ENCODE measurements around the gene ZFYVE21.

The ZFYVE21 gene

DNA sequence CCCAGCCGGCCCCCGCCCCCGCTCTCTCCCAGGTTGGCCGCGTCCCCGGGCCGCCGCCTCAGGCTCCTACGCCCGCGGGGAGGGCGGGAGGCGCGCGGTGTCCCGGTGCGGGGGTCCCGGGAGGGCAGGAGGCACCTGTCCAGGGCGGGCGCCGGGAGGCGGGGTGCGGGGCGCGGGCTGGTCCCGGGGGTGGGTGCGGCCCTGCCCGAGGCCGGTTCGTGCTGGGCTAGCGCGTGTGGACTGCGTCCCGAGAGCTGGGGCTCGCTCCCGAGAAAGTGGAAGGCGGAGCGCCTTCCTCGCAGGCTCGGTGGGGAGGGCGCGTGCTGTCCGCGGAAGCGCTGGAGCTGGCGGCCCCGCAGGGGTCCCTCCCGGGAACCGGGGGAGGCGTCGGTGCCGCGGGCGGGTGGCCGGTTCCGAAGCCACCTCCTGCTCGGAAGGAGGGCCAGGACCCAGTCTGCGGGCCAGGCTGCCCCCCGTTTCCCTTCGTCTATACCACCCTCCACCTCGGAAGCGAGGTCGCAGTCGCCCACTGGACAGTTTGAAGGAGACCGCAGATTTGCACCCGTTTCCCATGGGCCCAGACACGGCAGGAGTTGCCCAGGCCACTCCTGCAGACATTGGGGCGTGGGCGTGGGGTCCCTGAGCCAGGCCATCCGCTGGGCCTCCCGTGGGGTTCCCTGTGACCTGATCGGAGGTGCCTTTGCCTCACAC is 636 bp downstream of the ZFYVE21 start:
- in situ Hi-C loops (cut with MboI; ENCODE audit: low sequenced_read_pairs): no loop called here
- peaks cover 6% of the 10 kb centered on the region for H3K4me1 ChIP-seq
- H3K36me3 ChIP-seq (replicated peaks): peaks cover 22% of the 10 kb centered on the region
- no peaks in the 10 kb centered on the region for H3K27me3 ChIP-seq (ENCODE audit: low read depth)
- H3K9me3 ChIP-seq: no peaks in the 10 kb centered on the region
- DNase-seq (ENCODE audit: low spot score in 2 of 2): no peak
- H3K4me3 ChIP-seq: peak overlapping the region; percentile 58

DNA sequence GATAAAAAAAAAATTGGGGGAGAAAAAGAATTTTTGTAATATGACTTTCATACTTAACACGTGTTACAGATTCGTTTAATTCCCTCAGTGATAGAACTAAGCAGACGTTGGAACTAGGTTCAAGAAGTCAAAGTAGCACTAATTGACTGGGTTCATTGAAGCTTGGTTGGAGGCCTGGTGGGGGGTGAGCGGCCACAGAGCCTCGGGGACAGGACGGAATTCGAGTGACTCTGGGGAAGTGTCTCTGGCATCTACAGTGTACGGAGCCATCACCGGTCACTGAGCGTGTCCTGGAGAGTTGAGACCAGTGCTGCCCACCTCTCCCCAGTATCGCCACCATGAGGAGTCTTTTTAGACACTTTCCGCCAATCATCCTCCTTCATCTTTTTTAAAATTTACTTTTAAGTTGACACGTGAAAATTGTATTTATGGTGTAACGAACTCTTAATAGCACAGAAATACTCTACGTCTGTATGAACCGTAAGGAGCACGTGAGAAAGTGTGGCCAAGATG is 1.3 kb downstream of the ZFYVE21 start:
- peaks cover 3% of the 10 kb centered on the region for H3K4me1 ChIP-seq
- no peaks in the 10 kb centered on the region for H3K9me3 ChIP-seq
- DNase-seq (ENCODE audit: low spot score in 2 of 2): no peak
- in situ Hi-C loops (cut with MboI; ENCODE audit: low sequenced_read_pairs): no loop called here
- H3K27me3 ChIP-seq (ENCODE audit: low read depth): no peaks in the 10 kb centered on the region
- peaks cover 17% of the 10 kb centered on the region for H3K36me3 ChIP-seq (replicated peaks)
- H3K4me3 ChIP-seq: peak overlapping the region; percentile 58

DNA sequence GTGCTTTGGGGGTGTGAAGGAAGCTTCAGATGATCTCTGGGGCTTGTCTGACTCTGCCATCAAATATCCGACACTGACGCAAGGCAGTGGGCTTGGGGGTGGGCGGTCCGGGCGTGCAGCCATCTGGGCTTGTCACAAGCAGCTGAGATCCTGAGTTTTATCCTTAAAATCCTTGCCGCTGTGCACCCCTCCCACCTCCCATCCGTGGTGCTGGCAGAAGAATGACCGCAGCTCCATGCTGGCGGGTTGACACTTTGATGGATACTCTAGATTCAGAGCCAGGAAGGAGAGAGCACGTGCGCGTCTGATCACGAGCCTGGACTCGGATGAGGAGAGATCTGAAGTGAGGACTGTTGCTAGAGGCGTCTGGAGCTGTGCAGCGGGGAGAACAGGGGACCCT is 3.0 kb downstream of the ZFYVE21 start:
- DNase-seq (ENCODE audit: low spot score in 2 of 2): no peak
- peaks cover 3% of the 10 kb centered on the region for H3K4me1 ChIP-seq
- no peaks in the 10 kb centered on the region for H3K27me3 ChIP-seq (ENCODE audit: low read depth)
- in situ Hi-C loops (cut with MboI; ENCODE audit: low sequenced_read_pairs): no loop called here
- H3K9me3 ChIP-seq: no peaks in the 10 kb centered on the region
- H3K4me3 ChIP-seq: no peak overlapping the region
- H3K36me3 ChIP-seq (replicated peaks): peaks cover 6% of the 10 kb centered on the region

DNA sequence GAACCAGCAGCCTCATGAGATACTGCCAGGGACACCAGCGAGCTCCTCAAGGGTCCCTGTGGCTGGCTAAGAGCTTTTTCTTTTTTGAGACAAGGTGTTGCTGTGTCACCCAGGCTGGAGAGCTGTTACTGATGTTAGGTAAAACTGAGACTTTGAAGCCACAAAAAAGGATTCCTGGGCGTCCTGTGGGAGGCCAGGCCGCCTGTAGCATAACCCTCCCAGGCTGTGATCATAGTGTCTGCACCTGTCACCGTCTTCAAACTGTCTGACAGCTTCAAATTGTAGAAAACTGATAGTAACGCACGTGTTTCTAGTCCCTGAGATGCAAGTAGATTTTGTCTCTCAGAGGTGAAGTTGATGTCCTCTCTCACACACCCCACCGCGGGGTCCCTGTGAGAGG is 4.1 kb downstream of the ZFYVE21 start:
- Histone ChIP-seq H3K36me3 (replicated peaks) (peaks cover 3% of the 10 kb centered on the region), H3K4me1 (no peaks in the 10 kb centered on the region; the same call in none of the 2 replicates), H3K4me3 (no peak overlapping the region), H3K9me3 (no peaks in the 10 kb centered on the region), H3K27me3 (ENCODE audit: low read depth) (no peaks in the 10 kb centered on the region)
- no peak for DNase-seq (ENCODE audit: low spot score in 2 of 2)
- in situ Hi-C loops (cut with MboI; ENCODE audit: low sequenced_read_pairs): no loop called here

DNA sequence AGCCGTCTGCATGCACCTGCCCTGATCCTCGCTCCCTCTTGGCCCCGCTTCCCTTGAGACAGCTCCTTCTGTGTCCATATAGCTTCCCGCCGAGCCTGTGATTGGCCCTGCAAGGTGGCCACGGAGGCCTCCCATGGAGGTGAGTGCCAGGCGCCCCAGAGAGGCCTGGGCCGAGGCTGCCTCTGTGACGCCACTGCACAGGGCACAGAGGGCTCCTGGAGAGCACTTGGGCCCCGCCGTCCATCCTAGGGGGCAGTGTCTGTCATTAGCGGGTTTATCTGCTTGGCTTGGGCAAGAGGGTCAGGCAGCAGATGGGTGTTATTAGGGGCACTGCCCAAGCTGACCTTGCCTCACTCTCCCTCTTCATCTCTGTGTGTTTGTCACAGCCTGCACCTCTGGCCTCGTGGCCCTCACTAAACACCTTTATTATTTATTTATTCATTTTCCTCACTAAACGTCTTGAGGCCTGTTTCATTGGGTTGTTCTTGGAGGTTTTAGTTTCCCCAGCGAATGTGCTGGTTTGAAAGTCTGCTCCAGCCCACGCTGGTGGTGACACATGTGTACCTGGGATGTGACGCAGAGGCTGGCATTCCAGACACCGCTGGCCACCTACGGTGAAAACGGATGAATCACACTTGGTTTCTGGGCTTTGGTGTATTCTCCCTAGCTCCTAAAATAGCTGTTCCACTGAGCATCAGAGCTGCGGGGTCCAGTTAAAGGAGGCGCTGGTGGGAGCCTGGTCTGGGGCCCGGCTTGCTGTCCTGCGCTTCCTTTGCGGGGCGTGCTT is 5.9 kb downstream of the ZFYVE21 start:
- DNase-seq (ENCODE audit: low spot score in 2 of 2): no peak
- Histone ChIP-seq H3K4me3 (no peak overlapping the region), H3K4me1 (no peaks in the 10 kb centered on the region; the same call in 1 of the 2 replicates), H3K36me3 (replicated peaks) (peaks cover 9% of the 10 kb centered on the region; the same call in 1 of the 2 replicates), H3K27me3 (ENCODE audit: low read depth) (no peaks in the 10 kb centered on the region), H3K9me3 (no peaks in the 10 kb centered on the region)
- in situ Hi-C loops (cut with MboI; ENCODE audit: low sequenced_read_pairs): no loop called here

DNA sequence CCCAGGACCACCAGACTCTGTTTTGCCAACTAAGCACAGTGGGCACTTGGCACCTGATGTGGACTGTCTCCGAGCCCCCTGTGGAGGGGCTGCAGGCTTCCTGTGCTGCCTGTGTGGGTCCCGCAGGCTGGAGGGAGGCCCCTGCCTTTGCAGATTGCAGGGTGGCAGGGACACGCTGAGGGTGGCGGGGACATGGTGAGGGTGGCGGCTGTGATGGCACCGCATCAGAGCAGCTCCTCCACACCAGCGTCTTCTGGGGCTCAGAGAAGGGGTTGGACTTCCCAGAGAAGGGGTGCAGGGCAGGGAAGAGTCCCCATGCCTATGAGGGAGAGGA is 8.1 kb downstream of the ZFYVE21 start:
- DNase-seq (ENCODE audit: low spot score in 2 of 2): no peak
- no peaks in the 10 kb centered on the region for H3K4me1 ChIP-seq
- peaks cover 17% of the 10 kb centered on the region for H3K36me3 ChIP-seq (replicated peaks)
- H3K4me3 ChIP-seq: no peak overlapping the region
- no peaks in the 10 kb centered on the region for H3K27me3 ChIP-seq (ENCODE audit: low read depth)
- in situ Hi-C loops (cut with MboI; ENCODE audit: low sequenced_read_pairs): no loop called here
- H3K9me3 ChIP-seq: no peaks in the 10 kb centered on the region

DNA sequence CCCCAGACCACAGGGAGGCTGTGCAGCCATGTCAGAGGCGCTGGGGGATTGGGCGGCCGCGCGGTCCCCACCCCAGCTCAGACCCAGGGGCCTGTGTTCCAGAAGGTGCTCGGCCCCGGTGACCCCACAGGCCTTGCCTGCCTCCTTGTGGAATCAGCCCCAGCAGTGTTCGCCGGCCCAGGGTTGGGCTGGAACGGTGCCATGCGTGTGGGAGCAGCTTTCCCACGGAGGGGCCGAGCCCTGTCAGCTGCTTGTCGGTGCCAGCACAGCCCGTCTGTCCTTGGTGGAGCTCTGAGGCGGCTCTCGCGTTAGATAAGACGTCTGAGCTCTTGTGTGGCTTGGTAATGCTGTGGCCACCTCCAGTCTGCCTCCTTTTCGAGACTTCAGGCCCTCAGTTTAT is 8.5 kb downstream of the ZFYVE21 start:
- in situ Hi-C loops (cut with MboI; ENCODE audit: low sequenced_read_pairs): no loop called here
- H3K36me3 ChIP-seq (replicated peaks): peaks cover 21% of the 10 kb centered on the region

DNA sequence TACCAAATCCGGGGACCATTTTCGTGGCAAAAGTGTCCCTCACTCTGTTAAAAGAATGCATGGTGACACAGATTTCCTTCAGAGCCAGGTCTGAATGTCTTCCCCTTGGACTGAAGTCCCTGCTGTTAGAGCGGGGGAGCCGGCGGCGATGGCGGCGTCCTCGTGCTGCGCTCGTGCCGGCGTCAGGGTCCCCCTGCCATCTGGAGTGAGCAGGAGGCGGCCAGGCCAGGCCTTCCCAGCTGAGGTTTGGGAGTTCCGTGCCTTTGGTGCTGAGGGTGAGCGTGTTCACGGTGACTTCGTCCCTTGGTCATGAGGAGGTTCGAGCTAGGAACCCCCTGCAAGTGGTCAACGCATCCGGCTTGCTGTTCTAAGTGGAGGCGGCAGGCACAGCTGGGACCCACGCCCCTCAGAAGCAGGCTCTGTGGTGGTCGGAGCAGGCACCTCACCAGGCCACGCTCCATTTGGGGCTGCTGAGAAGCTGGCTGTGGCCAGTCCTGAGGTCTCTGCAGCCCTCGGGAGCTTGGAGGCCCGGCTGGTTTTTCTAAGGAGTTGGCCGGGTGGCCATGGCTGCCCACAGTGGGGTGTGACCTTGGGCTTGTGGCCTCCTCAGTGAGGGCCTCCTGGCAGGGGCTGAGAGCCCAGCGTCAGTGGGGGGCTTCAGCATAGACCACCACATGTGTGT is 9.5 kb downstream of the ZFYVE21 start:
- H3K4me1 ChIP-seq: no peaks in the 10 kb centered on the region
- H3K4me3 ChIP-seq: no peak overlapping the region
- H3K9me3 ChIP-seq: no peaks in the 10 kb centered on the region
- H3K36me3 ChIP-seq (replicated peaks): peaks cover 31% of the 10 kb centered on the region
- no peak for DNase-seq (ENCODE audit: low spot score in 2 of 2)
- no peaks in the 10 kb centered on the region for H3K27me3 ChIP-seq (ENCODE audit: low read depth)
- in situ Hi-C loops (cut with MboI; ENCODE audit: low sequenced_read_pairs): no loop called here

More for the DNA sequence above, 8.5 kb downstream of the ZFYVE21 start:
- Histone ChIP-seq H3K4me1 (no peaks in the 10 kb centered on the region), H3K4me3 (no peak overlapping the region), H3K9me3 (no peaks in the 10 kb centered on the region), H3K27me3 (ENCODE audit: low read depth) (no peaks in the 10 kb centered on the region)
- no peak for DNase-seq (ENCODE audit: low spot score in 2 of 2)

DNA sequence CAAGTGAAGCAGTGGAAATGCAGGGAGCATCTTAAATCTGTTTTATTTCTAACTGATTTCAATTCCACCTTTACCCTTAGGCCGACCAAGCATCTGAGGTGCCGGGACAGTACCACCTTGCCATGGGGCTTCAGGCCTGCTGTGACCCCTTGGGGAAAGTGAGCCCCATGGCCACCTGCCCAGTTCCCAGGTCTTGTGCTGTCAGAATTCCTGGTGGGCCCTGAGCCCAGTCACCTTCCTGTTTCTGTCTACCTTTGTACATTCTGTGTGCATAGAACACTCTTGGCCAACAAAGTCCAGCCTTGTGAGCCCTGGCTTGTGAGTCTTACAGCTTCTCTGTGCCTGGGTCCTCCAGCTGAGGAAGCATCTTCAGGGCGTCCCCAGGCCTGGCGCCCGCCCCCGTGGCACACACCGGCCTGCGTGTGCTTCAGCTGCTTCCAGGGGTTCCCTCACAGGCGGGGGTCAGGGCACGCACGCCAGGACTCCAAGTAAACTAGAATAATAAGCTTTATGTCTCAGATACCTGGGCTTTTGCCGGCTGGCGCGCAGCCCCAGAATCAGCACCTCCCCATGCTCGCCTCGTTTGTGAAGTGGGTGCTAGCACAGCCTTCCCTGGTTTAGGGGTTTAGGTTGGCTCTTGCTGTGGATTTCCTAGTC is 10.3 kb downstream of the ZFYVE21 start:
- no peak overlapping the region for H3K4me3 ChIP-seq
- peaks cover 38% of the 10 kb centered on the region for H3K36me3 ChIP-seq (replicated peaks)
- in situ Hi-C loops (cut with MboI; ENCODE audit: low sequenced_read_pairs): no loop called here
- no peaks in the 10 kb centered on the region for H3K9me3 ChIP-seq
- no peaks in the 10 kb centered on the region for H3K27me3 ChIP-seq (ENCODE audit: low read depth)
- no peaks in the 10 kb centered on the region for H3K4me1 ChIP-seq
- DNase-seq (ENCODE audit: low spot score in 2 of 2): no peak

DNA sequence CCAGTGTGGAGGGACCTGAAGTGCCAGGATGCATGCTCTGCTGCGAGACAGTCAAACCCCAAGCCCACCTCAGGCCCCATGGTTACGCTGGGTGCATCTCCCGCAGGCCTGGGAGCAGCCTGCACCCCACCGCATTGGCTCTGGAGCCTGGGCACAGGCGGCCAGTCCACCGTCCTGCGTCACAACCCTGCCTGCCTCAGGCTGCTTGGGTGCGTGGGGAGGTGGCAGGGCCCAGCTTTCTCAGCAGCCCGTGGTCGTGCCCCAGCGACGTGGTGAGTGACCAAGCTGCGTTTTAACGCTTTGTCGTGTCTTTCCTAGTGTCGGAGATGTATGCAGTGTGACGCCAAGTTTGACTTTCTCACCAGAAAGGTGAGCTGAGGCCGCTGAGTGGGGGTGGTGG is 10.9 kb downstream of the ZFYVE21 start:
- Histone ChIP-seq H3K27me3 (ENCODE audit: low read depth) (no peaks in the 10 kb centered on the region), H3K9me3 (no peaks in the 10 kb centered on the region), H3K36me3 (replicated peaks) (peaks cover 39% of the 10 kb centered on the region), H3K4me1 (no peaks in the 10 kb centered on the region), H3K4me3 (no peak overlapping the region)
- no peak for DNase-seq (ENCODE audit: low spot score in 2 of 2)
- in situ Hi-C loops (cut with MboI; ENCODE audit: low sequenced_read_pairs): no loop called here

DNA sequence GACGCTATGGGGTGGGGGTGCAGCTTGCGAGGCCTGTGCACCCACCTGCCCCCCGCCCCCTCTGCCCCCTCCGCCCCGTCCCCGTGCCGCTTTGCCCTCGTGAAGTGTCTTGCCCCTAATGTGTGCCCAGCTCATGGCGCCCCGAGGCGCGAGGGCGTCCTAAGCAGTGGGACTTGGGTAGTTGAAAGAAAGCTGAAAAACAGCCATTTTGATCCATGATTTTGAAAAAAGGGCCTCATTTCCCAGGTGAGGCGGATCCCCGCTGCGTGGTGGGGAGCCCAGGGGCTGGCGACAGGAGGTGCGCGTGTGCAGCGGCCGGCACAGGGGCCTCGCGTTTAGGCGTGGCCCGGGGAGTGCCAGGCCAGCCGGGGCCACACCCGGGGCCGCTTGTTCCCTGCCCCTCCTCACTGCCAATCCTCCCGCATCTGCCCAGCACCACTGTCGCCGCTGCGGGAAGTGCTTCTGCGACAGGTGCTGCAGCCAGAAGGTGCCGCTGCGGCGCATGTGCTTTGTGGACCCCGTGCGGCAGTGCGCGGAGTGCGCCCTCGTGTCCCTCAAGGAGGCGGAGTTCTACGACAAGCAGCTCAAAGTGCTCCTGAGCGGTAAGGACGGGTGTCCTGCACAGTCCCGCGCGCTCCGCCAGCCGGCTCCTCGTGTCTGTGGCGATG is 11.8 kb downstream of the ZFYVE21 start:
- H3K4me1 ChIP-seq: no peaks in the 10 kb centered on the region
- no peaks in the 10 kb centered on the region for H3K27me3 ChIP-seq (ENCODE audit: low read depth)
- H3K4me3 ChIP-seq: no peak overlapping the region
- DNase-seq (ENCODE audit: low spot score in 2 of 2): no peak
- in situ Hi-C loops (cut with MboI; ENCODE audit: low sequenced_read_pairs): no loop called here
- peaks cover 45% of the 10 kb centered on the region for H3K36me3 ChIP-seq (replicated peaks)
- H3K9me3 ChIP-seq: no peaks in the 10 kb centered on the region

DNA sequence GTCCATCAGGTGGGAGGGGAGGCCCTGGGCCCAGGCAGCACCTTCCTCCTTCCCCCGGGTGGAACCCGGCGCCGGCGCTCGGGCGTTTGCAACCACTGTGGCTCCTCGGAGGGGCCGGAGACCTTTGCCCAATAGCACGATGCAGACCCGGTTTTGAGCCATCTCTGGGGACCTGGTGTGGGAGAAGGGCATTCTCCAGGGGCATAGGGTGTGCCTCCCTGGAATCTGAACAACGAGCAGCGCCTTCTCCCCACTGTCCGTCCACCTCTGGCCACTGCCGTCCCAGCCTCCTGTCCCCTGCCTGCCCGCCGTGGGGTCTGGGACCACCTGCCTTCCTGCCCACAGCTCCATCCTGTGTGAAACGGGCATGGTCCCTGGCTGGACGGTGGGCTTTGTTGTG is 12.5 kb downstream of the ZFYVE21 start:
- no peaks in the 10 kb centered on the region for H3K9me3 ChIP-seq
- H3K4me3 ChIP-seq: no peak overlapping the region
- in situ Hi-C loops (cut with MboI; ENCODE audit: low sequenced_read_pairs): no loop called here
- H3K4me1 ChIP-seq: no peaks in the 10 kb centered on the region
- no peaks in the 10 kb centered on the region for H3K27me3 ChIP-seq (ENCODE audit: low read depth)
- H3K36me3 ChIP-seq (replicated peaks): peaks cover 52% of the 10 kb centered on the region
- no peak for DNase-seq (ENCODE audit: low spot score in 2 of 2)

DNA sequence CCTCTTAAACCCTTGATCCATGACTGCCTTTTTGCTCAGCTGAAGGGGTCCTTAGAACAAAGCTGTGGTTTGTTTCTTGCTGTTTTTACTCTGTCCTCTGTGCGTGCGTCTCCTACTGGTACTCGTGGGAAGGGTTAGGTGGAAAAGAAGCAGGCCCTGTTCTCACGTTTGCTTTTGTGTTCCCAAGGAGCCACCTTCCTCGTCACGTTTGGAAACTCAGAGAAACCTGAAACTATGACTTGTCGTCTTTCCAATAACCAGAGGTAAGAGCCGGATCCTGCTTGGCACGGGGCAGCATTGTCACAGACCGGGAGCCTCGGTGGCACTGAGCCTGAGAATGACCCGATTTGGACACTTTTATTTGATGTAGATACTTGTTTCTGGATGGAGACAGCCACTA is 13.1 kb downstream of the ZFYVE21 start:
- H3K9me3 ChIP-seq: no peaks in the 10 kb centered on the region
- in situ Hi-C loops (cut with MboI; ENCODE audit: low sequenced_read_pairs): no loop called here
- DNase-seq (ENCODE audit: low spot score in 2 of 2): no peak
- H3K4me1 ChIP-seq: no peaks in the 10 kb centered on the region
- peaks cover 57% of the 10 kb centered on the region for H3K36me3 ChIP-seq (replicated peaks)
- no peaks in the 10 kb centered on the region for H3K27me3 ChIP-seq (ENCODE audit: low read depth)
- H3K4me3 ChIP-seq: no peak overlapping the region

Data from HAP-1 (cell line).